SU-DHL-6 (cell line): ENCODE data around the gene AMOTL1.

Source experiments
- H2AFZ ChIP-seq: fragments of 200-600 bp; sonication (generic); 2 replicates; pipeline ENCODE4 v1.6.1; 2014; ENCODE audit warnings: low read depth, mild to moderate bottlenecking, moderate library complexity, mixed read lengths, antibody characterized with exemption, low read length; ENCODE audit not compliant: severe bottlenecking
- H3F3A ChIP-seq: fragments of 200-600 bp; shearing (Covaris generic); 2 replicates; pipeline ENCODE4 v1.6.0; 2016; ENCODE audit warnings: antibody characterized with exemption, mild to moderate bottlenecking; ENCODE audit not compliant: insufficient read depth
- H3K27ac ChIP-seq: fragments of 200-600 bp; sonication (generic); 2 replicates; pipeline ENCODE4 v1.5.1; 2016; ENCODE audit warnings: low read depth, mild to moderate bottlenecking, low read length, moderate library complexity, mixed read lengths
- H3K27me3 ChIP-seq: fragments of 200-600 bp; sonication (generic), shearing (Covaris generic); 2 replicates; pipeline ENCODE4 v1.6.0; 2014; ENCODE audit warnings: mild to moderate bottlenecking, low read length
- H3K36me3 ChIP-seq: fragments of 200-600 bp; sonication (generic); 2 replicates; pipeline ENCODE4 v1.6.1; 2014; ENCODE audit warnings: mild to moderate bottlenecking, low read length, mixed read lengths
- H3K4me2 ChIP-seq: fragments of 300-600, 200-600 bp; shearing (Covaris generic), sonication (generic); 2 replicates; pipeline ENCODE4 v1.6.0; 2014; ENCODE audit warnings: low read length, low read depth, mild to moderate bottlenecking; ENCODE audit not compliant: poor library complexity, severe bottlenecking
- H3K4me3 ChIP-seq: fragments of 200-600 bp; sonication (generic); 2 replicates; pipeline ENCODE4 v1.5.1; 2014; ENCODE audit warnings: antibody characterized with exemption, low read length, mild to moderate bottlenecking, mixed read lengths; ENCODE audit not compliant: insufficient read depth, poor library complexity, severe bottlenecking
- H3K79me2 ChIP-seq: fragments of 200-600 bp; sonication (generic); 2 replicates; pipeline ENCODE4 v1.6.1; 2014; ENCODE audit warnings: mild to moderate bottlenecking, low read length, moderate library complexity; ENCODE audit not compliant: insufficient read depth
- H3K9ac ChIP-seq: fragments of 200-600 bp; sonication (generic); 2 replicates; pipeline ENCODE4 v1.7.0; 2014; ENCODE audit warnings: mild to moderate bottlenecking, low read length
- H3K9me2 ChIP-seq: fragments of 200-600 bp; sonication (generic); replicated peaks from 2 replicates; pipeline ENCODE4 v1.6.1; 2014; ENCODE audit warnings: low read length; ENCODE audit not compliant: insufficient read depth
- H3K9me3 ChIP-seq: fragments of 200-600 bp; sonication (generic); 2 replicates; pipeline ENCODE4 v1.6.1; 2014; ENCODE audit warnings: low read length, mixed read lengths; ENCODE audit not compliant: insufficient read depth
- H4K20me1 ChIP-seq: fragments of 200-600 bp; sonication (generic); 2 replicates; pipeline ENCODE4 v1.6.1; 2014; ENCODE audit warnings: low read depth, mild to moderate bottlenecking, antibody characterized with exemption, low read length, moderate library complexity, mixed read lengths
- CTCF ChIP-seq: fragments of 200-600 bp; sonication (generic); IDR thresholded peaks from one replicate; pipeline ENCODE4 v1.5.1; 2017; ENCODE audit warnings: antibody characterized with exemption, mild to moderate bottlenecking, low read length, moderate library complexity; ENCODE audit not compliant: insufficient read depth, poor library complexity, severe bottlenecking
- EZH2phosphoT487 ChIP-seq: fragments of 200-600 bp; sonication (generic), shearing (Covaris generic); conservative IDR thresholded peaks from 2 replicates; pipeline ENCODE4 v1.6.1; 2018; ENCODE audit warnings: mild to moderate bottlenecking, antibody characterized with exemption, low read length, moderate library complexity, mixed read lengths

The AMOTL1 gene

DNA sequence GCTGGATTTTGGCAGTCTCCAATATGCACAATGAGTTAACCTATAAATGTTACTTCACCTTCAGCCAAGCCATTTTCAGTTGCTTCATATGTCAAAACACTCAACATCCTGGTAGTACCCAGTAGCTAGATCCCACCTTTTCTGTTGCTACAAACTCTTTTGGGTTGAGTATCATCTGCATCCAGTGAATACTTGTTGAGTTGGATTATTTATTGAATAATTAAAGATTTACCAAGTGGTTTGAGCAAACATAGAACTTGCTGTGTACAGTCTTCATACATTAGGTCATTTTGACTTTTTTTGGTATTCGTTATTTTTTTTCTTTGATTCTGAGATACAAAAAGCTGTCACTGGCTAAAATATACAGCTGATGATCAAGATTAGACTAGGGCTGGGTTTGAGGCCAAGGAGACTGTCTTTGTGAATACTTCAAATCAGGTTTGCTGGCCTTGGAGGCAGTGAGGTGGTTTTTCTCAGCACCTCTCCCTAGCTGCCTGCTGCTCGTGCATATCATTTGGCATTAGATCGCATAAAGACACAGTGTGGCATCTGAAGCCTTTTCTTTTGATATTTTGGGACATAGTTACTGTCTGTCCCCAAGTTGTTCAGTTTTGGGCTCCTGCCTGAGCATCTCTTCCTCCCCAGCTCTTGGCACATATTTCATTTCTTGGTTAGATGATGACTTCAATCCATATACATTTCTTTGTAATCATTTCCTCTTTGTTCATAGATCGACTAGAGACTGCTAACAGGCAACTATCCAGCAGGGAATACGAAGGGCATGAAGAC is 62.8 kb downstream of the AMOTL1 start:
- Histone ChIP-seq H3F3A (no peaks in the 10 kb centered on the region), H4K20me1 (no peaks in the 10 kb centered on the region), H3K9me2 (no peaks in the 10 kb centered on the region), H2AFZ (no peak overlapping the region), H3K9me3 (no peaks in the 10 kb centered on the region), H3K4me2 (no peak overlapping the region), H3K4me3 (no peak overlapping the region), H3K79me2 (no peaks in the 10 kb centered on the region), H3K27ac (no peak overlapping the region), H3K9ac (no peak overlapping the region), H3K27me3 (no peaks in the 10 kb centered on the region), H3K36me3 (no peaks in the 10 kb centered on the region)
- TF ChIP-seq EZH2phosphoT487 (no peak), CTCF (no peak)

DNA sequence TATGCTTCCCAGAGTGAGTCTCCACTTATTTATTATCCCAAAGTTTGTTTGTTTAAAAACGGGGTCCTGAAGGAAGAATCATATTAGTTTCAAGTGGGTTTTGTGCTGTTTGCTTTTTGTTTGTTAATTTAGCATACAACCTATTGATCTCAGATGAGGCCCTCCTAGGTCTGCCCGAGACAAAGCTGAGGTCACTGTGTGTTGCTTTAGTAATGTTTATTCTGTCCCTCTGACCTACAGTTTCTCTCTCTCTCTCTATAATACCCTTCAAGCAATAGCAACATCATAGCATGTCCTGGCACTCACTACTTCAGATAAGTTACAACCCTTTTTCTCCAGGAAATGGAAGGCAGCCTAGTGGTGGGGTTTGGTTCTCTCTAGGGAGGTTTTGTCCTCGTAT is 63.4 kb downstream of the AMOTL1 start:
- Histone ChIP-seq H3F3A (no peaks in the 10 kb centered on the region), H4K20me1 (no peaks in the 10 kb centered on the region), H3K36me3 (no peaks in the 10 kb centered on the region), H3K9ac (no peak overlapping the region), H3K79me2 (no peaks in the 10 kb centered on the region), H3K9me2 (no peaks in the 10 kb centered on the region), H3K27ac (no peak overlapping the region), H3K27me3 (no peaks in the 10 kb centered on the region), H3K9me3 (no peaks in the 10 kb centered on the region), H3K4me2 (no peak overlapping the region), H2AFZ (no peak overlapping the region), H3K4me3 (no peak overlapping the region)
- TF ChIP-seq EZH2phosphoT487, result no peak
- no peak for TF ChIP-seq CTCF

- no peak overlapping the region for H3K4me2 ChIP-seq
- no peak for TF ChIP-seq CTCF
- TF ChIP-seq EZH2phosphoT487, result no peak
- H3K9ac ChIP-seq, result no peak overlapping the region
- H3F3A ChIP-seq, result no peaks in the 10 kb centered on the region
- H3K79me2 ChIP-seq, result no peaks in the 10 kb centered on the region
- no peak overlapping the region for H2AFZ ChIP-seq
- H3K9me2 ChIP-seq, result no peaks in the 10 kb centered on the region
- H3K27ac ChIP-seq, result no peak overlapping the region
- no peaks in the 10 kb centered on the region for H3K36me3 ChIP-seq
- H3K4me3 ChIP-seq, result no peak overlapping the region
- no peaks in the 10 kb centered on the region for H3K27me3 ChIP-seq
- H3K9me3 ChIP-seq, result no peaks in the 10 kb centered on the region
- H4K20me1 ChIP-seq, result no peaks in the 10 kb centered on the region
These were observed 64.6 kb downstream of the AMOTL1 start for GRCh38 chr11:94832604-94833235.
